CD4-positive, alpha-beta T cell treated with Interleukin-17A for 4 hours (primary cell): Measurements from ENCODE around the gene SLC9A8.
"Not testable (repeated sequence)": the region's sequence is repeated elsewhere in the genome, so short reads cannot be mapped to it uniquely, and the experiment has no call there.

Experiments used
- DNase-seq: peaks from one replicate; pipeline ENCODE4 v3.0.0-alpha.2; 2020; ENCODE audit warnings: mixed read lengths

SLC9A8 gene

GRCh38 chr20:49880724-49881445 is 68.3 kb downstream of the SLC9A8 start:
- no peak for DNase-seq

- DNase-seq: no peak
These were observed 69.7 kb downstream of the SLC9A8 start for GRCh38 chr20:49882171-49882970.

GRCh38 chr20:49883246-49883802 is 70.7 kb downstream of the SLC9A8 start:
- DNase-seq: no peak

- no peak for DNase-seq
These were observed 73.1 kb downstream of the SLC9A8 start for GRCh38 chr20:49885558-49886332.

- DNase-seq: no peak
These were observed 74.1 kb downstream of the SLC9A8 start for GRCh38 chr20:49886571-49887213.

GRCh38 chr20:49887251-49888211 is 74.9 kb downstream of the SLC9A8 start:
- DNase-seq: no peak

- DNase-seq: peak; percentile 53
These were observed 75.8 kb downstream of the SLC9A8 start for GRCh38 chr20:49888212-49889000.

- no peak for DNase-seq
These were observed 76.6 kb downstream of the SLC9A8 start for GRCh38 chr20:49889001-49889934.

GRCh38 chr20:49889935-49890333 is 77.3 kb downstream of the SLC9A8 start:
- DNase-seq: no peak

- no peak for DNase-seq
These were observed 78.1 kb downstream of the SLC9A8 start for GRCh38 chr20:49890471-49891361.

GRCh38 chr20:49891476-49892110 is 79.0 kb downstream of the SLC9A8 start:
- DNase-seq: no peak

- DNase-seq: no peak
These were observed 79.6 kb downstream of the SLC9A8 start for GRCh38 chr20:49892260-49892659.

- DNase-seq: no peak
These were observed 80.2 kb downstream of the SLC9A8 start for GRCh38 chr20:49892817-49893216.

GRCh38 chr20:49893242-49894072 is 80.8 kb downstream of the SLC9A8 start:
- no peak for DNase-seq

GRCh38 chr20:49894073-49894470 is 81.4 kb downstream of the SLC9A8 start:
- DNase-seq: no peak

GRCh38 chr20:49895474-49896093 is 83.0 kb downstream of the SLC9A8 start:
- DNase-seq: not testable (repeated sequence)
